GM23338 (cell line): ENCODE measurements around the gene SORCS2.

Experiments
- EZH2 ChIP-seq: fragments of 200-600 bp; sonication (generic); IDR thresholded peaks from one replicate; pipeline ENCODE4 v1.8.0; 2017; ENCODE audit warnings: antibody characterized with exemption, mild to moderate bottlenecking, low read depth; ENCODE audit not compliant: unreplicated experiment
- EZH2phosphoT487 ChIP-seq: fragments of 200-600 bp; sonication (generic); IDR thresholded peaks from one replicate; pipeline ENCODE4 v1.8.1; 2018; ENCODE audit warnings: antibody characterized with exemption; ENCODE audit not compliant: unreplicated experiment
- JUNB ChIP-seq: IDR thresholded peaks from one replicate; pipeline ENCODE4 v1.6.1; 2016; ENCODE audit warnings: antibody characterized with exemption; ENCODE audit not compliant: unreplicated experiment
- NANOG ChIP-seq: IDR thresholded peaks from 2 replicates; pipeline ENCODE4 v1.6.1; 2016; ENCODE audit warnings: antibody characterized with exemption, borderline replicate concordance
- POLR2AphosphoS5 ChIP-seq: IDR thresholded peaks from 2 replicates; pipeline ENCODE4 v1.6.1; 2016; ENCODE audit warnings: antibody characterized with exemption, low read depth
- STAT1 ChIP-seq: IDR thresholded peaks from one replicate; pipeline ENCODE4 v1.6.1; 2016; ENCODE audit warnings: antibody characterized with exemption; ENCODE audit not compliant: unreplicated experiment
- ZNF331 ChIP-seq: fragments of 250-450 bp; sonication (Bioruptor Pico); IDR thresholded peaks from 2 replicates; pipeline ENCODE4 v1.5.0; 2020; ENCODE audit warnings: low read depth, mild to moderate bottlenecking, moderate library complexity
- TF ChIP-seq, protein P1 (sequence below), 2 experiments: fragments of 200-600 bp in 1 of 2; sonication (generic) in 1 of 2; conservative IDR thresholded peaks; 2 replicates each; pipeline versions ENCODE4 v1.5.1 to v1.6.1; 2016 to 2017; ENCODE audit warnings: antibody characterized with exemption in 2 of 2, low read depth in 2 of 2, mild to moderate bottlenecking in 2 of 2, moderate library complexity in 1 of 2
- TF ChIP-seq, protein P2 (sequence below): IDR thresholded peaks from one replicate; pipeline ENCODE4 v1.6.1; 2018; ENCODE audit warnings: antibody characterized with exemption; ENCODE audit not compliant: unreplicated experiment

DNA sequence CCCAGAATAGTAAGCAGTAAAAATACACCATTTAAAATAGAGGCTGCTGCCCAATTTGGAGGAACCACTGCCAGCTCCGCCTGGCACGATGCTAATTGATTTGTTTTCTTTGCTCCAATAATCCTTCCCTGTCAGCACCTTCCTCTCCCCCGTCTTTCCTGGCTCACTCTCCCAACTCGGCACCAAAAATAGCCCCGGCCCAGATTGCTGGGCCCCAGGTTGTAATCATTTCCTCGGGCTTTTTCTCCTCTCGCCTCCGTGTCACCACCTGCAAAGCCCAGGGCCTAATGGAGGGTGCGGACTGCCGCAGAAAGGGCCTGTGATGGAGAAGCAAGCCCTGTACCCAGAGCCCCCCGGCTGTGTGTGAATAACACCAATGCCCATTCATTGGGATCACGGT, 440.0 kb downstream of the SORCS2 start:
- no peak for TF ChIP-seq EZH2
- TF ChIP-seq, protein P1, sequence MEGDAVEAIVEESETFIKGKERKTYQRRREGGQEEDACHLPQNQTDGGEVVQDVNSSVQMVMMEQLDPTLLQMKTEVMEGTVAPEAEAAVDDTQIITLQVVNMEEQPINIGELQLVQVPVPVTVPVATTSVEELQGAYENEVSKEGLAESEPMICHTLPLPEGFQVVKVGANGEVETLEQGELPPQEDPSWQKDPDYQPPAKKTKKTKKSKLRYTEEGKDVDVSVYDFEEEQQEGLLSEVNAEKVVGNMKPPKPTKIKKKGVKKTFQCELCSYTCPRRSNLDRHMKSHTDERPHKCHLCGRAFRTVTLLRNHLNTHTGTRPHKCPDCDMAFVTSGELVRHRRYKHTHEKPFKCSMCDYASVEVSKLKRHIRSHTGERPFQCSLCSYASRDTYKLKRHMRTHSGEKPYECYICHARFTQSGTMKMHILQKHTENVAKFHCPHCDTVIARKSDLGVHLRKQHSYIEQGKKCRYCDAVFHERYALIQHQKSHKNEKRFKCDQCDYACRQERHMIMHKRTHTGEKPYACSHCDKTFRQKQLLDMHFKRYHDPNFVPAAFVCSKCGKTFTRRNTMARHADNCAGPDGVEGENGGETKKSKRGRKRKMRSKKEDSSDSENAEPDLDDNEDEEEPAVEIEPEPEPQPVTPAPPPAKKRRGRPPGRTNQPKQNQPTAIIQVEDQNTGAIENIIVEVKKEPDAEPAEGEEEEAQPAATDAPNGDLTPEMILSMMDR (conservative IDR thresholded peaks at IDR 0.05; ENCODE audit: low read depth in 2 of 2), result no peak
- no peak for TF ChIP-seq EZH2phosphoT487
- TF ChIP-seq, protein P2, sequence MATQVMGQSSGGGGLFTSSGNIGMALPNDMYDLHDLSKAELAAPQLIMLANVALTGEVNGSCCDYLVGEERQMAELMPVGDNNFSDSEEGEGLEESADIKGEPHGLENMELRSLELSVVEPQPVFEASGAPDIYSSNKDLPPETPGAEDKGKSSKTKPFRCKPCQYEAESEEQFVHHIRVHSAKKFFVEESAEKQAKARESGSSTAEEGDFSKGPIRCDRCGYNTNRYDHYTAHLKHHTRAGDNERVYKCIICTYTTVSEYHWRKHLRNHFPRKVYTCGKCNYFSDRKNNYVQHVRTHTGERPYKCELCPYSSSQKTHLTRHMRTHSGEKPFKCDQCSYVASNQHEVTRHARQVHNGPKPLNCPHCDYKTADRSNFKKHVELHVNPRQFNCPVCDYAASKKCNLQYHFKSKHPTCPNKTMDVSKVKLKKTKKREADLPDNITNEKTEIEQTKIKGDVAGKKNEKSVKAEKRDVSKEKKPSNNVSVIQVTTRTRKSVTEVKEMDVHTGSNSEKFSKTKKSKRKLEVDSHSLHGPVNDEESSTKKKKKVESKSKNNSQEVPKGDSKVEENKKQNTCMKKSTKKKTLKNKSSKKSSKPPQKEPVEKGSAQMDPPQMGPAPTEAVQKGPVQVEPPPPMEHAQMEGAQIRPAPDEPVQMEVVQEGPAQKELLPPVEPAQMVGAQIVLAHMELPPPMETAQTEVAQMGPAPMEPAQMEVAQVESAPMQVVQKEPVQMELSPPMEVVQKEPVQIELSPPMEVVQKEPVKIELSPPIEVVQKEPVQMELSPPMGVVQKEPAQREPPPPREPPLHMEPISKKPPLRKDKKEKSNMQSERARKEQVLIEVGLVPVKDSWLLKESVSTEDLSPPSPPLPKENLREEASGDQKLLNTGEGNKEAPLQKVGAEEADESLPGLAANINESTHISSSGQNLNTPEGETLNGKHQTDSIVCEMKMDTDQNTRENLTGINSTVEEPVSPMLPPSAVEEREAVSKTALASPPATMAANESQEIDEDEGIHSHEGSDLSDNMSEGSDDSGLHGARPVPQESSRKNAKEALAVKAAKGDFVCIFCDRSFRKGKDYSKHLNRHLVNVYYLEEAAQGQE, result no peak
- no peak for TF ChIP-seq POLR2AphosphoS5
- no peak for TF ChIP-seq STAT1
- TF ChIP-seq NANOG, result no peak
- TF ChIP-seq JUNB, result no peak
- TF ChIP-seq ZNF331 (CRISPR knock-in tag), result no peak
